NT2/D1 (cell line): Measurements from ENCODE around the gene CYBRD1.

Experiments
- SUZ12 ChIP-seq: IDR thresholded peaks from 2 replicates; pipeline ENCODE4 v1.6.1; 2011; ENCODE audit not compliant: insufficient read length, insufficient read depth; ENCODE audit errors: extremely low read depth
- YY1 ChIP-seq: IDR thresholded peaks from 2 replicates; pipeline ENCODE4 v1.6.1; 2011; ENCODE audit not compliant: insufficient read length, insufficient read depth
- ZNF274 ChIP-seq: IDR thresholded peaks from 2 replicates; pipeline ENCODE4 v1.6.1; 2011; ENCODE audit warnings: mild to moderate bottlenecking, low read depth, low read length

DNA sequence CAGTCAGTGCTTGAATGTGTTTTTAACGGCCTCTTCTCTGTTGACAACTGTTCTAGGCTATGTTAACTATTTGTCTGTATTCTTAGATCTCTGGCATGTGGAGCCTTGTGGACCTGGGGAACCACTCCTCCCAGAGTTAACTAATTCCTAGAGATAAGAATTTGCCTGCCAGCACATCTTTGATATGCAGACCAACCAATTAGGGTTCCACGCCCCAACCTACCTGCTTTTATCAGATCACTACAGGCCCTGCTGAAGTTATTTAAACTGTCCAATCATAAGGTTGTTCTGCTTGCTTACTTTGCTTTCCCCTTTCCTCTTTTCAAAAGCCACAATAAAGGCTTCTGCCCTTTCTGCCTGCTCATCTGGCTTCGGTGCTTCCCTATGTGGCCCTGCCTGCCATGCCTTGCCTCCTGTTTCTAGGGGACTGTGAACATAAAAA, 8.5 kb upstream of the CYBRD1 start:
- no peak for TF ChIP-seq ZNF274
- TF ChIP-seq YY1 = no peak
- no peak for TF ChIP-seq SUZ12
